HG03432 (cell line): ENCODE results near the gene MYO9B.
A peak's percentile ranks its signal among the peaks of the same experiment; 100 is the strongest.

Source experiments
- ATAC-seq: cut with Tn5 transposase; IDR thresholded peaks from one replicate; pipeline ENCODE4 v1.9.1; 2021; ENCODE audit warnings: mild to moderate bottlenecking, moderate library complexity; ENCODE audit not compliant: unreplicated experiment

MYO9B gene

DNA sequence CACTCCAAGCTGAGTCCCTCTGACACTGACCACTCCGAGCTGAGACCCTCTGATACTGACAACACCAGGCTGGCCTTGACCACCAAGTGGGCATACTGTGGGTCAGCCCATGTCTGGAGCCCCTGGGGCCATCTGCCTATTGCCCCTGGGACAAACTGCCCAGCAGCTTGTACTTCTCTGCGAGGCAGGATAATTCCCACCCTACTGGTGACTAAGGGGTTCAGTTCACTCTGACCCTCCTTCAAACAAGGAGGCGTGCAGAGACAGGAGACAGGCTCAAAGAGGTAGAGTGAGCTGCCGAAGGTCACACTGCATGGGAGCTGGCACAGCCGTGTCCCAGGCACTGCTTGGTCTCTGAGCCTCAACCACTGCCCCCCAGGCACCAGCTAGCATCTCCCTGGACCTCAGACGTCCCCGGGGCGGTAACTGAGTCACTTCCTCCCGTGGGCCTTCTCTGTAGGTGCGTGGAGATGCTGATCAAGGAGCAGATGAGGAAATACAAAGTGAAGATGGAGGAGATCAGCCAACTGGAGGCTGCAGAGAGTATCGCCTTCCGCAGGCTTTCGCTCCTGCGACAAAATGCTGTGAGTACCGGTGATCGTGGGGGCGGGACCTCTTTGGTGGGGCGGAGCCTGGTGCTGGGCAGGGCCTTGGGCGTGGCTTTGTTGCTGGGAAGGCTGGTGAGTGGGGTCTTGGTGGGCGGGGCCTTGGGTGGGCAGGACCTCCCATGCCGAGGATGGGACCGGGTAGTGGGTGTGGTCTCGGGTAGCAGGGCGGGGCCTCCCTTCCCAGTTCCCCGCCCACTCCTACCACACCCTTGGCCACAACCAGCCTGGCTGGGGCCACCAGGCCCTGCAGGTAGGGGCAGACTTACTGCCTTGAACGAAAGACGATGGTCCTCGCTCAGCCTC lies 133.8 kb downstream of the MYO9B start:
- no peak for ATAC-seq

DNA sequence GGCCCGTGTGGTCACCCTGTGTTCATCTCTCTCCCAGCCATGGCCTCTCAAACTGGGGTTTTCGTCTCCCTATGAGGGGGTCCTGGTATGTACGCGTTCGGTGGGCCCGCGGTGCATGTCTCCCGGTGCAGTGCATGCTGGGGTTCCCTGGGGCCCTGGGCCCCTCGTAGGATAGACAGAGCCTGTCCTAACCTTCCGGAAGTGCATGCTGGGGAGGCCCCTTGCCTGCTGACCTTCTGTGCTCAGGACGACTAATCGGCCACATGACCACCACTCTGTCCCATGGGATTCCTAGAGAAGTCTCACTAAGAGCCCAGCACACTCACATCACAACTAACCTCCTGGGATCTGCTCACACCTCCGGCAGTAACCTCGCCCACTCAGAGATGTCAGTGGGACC lies 134.7 kb downstream of the MYO9B start:
- ATAC-seq: no peak

DNA sequence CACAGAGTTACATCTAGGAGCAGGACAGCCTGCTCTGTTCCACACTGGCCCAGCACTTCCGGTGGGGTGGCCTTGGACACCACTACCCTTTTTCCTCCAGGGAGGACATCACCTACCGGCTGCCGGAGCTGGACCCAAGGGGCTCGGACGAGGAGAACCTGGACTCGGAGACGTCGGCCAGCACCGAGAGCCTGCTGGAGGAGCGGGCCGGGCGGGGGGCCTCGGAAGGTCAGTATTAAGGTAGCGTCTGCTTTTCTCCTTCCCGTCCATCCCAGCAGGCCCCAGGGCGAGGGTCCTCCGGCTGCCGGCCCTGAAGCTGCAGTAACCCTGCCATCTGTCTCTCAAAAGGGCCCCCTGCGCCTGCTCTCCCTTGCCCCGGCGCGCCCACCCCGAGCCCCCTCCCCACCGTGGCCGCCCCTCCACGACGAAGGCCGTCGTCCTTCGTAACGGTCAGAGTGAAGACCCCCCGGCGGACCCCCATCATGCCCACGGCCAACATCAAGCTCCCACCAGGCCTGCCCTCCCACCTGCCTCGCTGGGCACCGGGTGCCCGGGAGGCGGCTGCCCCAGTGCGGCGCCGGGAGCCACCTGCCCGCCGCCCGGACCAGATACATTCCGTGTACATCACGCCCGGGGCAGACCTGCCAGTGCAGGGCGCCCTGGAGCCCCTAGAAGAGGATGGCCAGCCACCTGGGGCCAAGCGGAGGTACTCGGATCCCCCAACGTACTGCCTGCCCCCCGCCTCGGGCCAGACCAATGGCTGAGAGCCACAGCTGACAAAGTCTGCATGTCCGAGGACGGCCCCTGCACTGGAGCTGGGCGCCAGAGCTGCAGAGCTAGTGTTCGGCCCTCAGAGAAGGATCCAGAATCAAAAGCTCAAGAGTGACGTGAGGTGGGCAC lies 136.2 kb downstream of the MYO9B start:
- ATAC-seq: no peak

DNA sequence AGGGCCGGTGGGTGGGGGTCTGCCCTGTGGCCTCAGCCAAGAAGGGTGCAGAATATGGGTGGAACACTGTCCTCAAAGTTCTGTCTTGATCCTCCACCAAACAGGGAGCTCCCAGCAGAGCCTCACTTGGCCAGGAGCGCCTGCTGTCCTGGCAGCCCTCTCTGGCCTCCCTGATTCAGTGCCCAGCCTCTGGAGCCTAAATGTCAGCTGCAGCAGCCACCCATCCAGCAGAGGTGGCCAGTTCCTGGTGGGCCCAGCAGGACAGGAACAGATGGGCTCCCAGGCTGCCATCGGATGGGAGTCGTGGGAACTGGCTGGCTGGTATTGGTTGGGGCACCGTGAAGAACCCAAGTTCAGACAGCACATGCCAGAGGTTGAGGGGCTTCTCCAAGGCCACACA lies 137.8 kb downstream of the MYO9B start:
- ATAC-seq: no peak

DNA sequence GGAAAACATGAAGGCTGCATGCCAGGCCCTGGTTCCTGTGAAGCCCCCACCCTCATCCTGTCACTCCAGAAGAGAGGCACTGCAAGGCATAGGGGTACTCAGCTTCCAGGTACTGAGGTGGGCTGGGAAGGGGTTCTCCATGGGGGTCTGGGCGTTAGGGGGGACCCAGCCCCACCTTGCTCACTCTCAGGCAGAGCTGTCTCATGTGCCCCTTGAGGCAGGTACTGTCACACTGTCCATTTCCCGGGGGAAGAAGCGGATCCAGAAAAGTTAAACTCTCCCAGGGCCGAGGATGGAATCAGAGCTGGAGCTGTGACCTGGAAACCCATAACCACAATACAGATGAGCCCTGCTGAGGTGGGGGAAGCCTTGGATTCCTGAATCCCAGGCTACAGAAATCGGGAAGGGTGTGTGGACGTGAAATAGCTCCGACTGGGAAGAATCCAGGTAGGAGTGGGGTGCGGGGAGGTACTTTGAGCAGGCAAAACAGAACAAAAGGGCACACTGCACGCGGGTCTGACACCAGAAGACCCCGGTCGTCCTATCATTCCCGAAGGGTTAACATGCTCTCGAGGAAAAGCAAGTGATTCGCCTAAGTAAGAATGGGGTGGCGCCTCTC lies 139.0 kb downstream of the MYO9B start:
- ATAC-seq: peak; percentile 3

DNA sequence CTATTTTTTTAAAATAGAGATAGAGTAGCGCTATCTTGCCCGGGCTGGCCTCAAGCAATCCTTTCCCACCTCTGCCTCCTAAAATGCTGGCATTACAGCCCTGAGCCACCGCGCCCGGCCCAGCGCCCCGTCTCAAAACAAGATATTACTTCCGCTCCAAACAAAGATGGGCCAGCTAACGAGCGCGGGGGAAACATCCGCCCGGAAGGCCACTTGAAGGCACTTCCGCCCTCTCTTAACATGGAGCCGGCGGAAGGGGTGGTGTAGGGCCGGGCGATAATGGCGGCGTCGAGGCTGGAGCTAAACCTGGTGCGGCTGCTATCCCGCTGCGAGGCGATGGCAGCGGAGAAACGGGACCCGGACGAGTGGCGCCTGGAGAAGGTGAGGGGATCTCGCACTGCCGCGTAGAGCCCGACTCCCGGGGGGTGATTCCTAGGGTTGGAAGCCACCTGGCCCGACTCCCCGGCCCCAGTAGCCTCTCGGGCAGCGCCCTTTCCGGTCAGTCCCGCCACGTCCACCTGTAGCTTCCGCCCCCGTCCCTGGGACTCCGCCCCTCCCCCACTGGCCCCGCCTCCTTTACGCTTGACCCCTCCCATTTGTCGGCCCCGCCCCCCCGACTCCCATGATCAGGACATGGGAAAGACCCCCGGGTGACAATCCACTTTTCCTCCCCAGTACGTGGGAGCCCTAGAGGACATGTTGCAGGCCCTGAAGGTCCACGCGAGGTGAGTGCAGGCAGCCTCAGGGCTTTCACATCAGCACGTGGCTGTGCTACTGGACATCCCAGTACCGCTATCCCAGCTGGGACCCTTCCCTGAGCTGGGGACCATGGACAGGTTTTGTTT lies 139.8 kb downstream of the MYO9B start, which contains the start of gene USE1:
Gene USE1, plus strand, starts transcription at position 231 of the 845 bp plus-strand sequence. Its CDS starts 49 bp downstream, at position 280.
- ATAC-seq: peak; percentile 76

DNA sequence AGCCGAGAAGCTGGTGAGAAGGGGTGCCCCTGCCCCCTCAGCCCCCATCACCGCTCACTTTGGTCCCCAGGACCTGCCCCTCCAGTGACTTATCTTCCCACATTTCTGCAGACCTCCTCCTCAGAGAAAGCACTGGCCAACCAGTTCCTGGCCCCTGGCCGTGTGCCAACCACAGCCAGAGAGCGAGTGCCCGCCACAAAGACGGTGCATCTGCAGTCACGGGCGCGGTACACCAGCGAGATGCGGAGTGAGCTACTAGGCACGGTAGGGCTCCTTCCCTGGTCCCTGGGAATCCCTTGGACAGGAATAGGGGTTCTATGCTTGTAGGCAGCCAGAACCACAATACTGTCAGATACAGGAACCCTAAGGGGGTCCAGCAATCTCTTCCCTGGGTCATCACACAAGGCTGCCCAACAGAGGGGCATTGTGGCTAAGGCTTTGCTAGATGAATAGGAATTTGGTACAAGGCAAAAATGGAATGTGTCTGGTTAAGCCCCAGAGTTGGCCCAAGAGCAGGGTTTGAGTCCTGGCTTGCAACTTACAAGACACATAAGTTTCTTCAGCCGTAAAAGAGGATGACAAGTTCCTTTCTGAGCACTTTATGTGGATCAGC lies 140.6 kb downstream of the MYO9B start:
- ATAC-seq: no peak

DNA sequence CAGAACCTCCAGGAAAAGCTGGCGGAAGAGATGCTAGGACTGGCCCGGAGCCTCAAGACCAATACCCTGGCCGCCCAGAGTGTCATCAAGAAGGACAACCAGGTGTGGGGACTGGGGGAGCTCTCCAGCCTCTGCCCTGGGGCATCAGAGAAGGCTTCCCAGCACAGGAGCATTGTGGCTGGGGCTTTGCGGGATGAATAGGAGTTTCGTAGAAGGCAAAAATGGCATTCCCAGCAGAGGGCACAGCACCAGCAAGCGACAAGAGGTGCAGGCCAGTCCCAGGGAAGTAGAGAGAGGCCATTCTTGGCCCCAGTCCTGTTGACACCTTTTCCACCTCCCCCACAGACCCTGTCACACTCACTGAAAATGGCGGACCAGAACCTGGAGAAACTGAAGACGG lies 143.7 kb downstream of the MYO9B start:
- no peak for ATAC-seq

DNA sequence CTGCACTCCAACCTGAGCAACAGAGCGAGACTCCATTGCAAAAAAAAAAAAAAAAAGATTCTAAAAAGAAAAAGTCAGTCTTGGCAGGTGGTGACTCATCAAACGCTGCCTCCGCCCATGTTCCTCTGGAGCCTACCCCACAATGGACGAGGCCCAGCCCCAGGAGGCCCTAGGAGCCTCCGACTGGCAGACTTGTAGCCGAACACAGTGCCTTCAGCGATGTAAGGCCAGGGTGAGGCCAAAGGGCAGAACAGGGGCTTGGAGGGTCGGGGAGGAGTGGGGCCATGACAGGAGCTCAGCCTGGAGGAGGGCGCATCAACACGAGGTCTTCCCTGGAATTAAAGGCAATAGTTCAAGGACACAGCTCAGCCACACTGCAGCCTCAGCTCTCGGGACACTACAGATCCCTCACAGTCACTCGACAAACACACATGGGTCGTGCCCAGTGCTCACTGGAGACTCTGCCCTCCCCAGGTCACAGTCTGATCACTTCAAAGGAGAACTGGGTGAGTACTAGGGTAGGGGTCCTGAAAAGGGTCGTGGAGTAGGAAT lies 144.7 kb downstream of the MYO9B start:
- ATAC-seq: no peak

DNA sequence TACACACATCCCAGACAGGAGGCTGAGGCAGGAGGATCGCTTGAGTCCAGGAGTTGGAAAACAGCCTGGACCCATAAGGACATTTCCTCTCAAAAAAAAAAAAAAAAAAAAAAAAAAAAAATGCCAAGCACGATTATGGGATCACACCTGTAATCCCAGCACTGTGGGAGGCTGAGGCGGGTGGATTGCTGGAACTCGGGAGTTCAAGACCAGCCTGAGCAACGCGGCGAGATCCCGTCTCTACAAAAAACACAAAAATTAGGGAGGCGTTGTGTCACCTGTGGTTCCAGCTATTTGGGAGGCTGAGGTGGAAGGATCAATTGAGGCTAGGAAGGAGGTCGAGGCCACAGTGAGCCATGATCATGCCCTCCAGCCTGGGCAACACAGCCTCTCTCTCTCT lies 149.5 kb downstream of the MYO9B start:
- no peak for ATAC-seq

DNA sequence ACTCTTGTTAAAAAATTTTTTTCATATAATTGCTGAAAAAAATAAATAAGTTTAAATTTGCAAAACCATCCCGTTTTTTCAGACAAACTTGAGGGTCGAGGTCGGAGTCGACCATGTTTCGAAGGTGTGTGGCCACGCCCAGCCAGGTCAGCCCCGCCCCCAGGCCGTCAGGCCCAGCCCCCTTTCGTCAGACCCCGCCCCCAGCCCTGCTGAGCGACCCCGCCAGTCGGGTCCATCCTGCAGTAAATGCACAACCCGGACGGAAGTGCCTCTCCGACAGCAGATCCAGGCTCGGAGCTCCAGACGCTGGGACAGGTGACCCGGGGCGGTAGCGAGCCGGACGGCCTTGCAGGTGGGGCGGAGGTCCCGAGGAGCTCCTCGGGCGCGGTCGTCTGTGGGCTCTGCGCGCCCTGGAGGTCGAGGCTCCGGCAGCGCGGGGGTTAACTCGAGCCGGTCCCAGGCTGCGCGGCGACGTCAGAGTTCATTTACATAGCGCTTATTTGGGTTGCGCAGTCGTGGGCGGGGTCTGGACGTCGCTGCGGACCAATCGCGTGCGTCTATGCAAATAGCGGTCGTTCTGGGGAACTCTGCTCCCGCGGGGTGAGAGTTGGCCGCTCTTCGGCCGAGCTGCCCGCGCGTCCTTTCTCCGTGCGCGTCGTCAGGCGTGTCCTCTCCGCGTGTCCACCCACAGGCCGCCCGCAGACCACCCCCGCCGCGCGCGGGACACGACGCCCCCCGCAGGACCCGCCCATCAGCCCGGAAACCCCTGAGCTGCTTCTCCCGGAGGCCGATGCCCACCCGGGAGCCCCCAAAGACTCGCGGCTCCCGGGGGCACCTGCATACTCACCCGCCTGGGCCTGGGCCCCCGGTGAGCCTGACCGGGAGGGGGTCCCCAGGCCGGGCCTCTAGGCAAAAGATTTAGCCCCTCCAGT lies 150.7 kb downstream of the MYO9B start, which contains the start of gene OCEL1:
Gene OCEL1, plus strand, starts transcription at position 225 of the 932 bp plus-strand sequence. Its CDS starts 22 bp downstream, at position 247.
- peak; percentile 87 for ATAC-seq

DNA sequence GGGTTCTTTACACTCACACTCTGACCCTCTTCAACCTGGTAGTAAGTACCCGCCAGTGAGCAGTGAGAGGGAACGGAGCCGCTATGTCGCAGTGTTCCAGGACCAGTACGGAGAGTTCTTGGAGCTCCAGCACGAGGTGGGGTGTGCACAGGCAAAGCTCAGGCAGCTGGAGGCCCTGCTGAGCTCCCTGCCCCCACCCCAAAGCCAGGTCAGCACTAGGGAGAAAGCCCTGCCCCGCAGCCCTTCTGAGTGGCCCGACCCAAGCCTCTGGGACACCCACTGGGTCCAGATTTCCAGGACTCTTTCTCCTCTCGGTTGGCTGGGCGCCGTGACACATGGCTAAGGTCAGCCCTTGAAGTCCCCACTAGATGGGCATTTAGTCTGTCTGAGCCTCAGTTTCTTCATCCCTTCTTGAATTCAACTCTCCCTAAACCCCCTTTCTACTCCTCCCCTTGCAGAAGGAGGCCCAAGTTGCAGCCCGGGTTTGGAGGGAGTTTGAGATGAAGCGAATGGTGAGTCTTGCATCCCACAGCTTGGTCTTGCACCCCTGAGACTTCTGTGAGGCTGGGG lies 152.3 kb downstream of the MYO9B start:
- ATAC-seq: no peak

DNA sequence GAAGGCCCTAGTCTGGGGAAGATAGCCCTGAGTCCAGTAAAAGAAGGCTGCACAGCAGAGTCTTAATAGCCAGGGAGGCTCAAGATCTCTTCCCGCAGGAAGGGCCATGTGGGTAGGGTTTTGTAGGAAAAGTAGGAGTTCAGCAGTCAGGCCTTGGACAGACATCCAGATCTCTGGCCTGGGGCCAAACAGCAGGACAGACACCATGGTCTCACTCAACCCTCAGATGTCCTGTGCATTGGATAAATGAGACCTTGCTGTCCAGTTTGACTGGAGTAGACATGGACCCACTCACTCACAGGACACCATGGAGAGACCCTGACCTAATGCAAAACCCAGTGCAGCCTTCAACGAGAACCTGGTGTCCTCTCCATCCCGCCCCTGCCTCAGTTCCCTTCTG lies 154.3 kb downstream of the MYO9B start:
- ATAC-seq: no peak

DNA sequence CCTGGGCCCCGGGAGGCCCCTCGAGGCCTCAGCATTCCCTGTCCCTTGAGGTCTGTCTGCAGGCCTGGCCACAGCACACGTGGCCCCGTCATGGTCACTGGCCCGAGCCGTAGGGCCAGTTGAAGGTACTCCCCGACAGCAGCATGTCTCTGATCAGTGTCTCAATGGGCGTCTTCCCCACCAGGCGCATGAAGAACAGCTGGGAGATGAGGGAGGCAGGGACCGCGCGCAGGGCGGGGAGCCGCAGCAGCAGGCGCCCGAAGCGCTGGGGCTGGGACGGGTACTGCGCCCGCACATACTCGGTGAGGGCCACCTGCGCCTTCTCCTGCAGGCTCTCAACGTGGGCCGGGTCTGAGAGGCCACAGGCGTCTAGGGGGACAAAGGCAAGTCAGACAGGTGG lies 156.7 kb downstream of the MYO9B start:
- no peak for ATAC-seq

DNA sequence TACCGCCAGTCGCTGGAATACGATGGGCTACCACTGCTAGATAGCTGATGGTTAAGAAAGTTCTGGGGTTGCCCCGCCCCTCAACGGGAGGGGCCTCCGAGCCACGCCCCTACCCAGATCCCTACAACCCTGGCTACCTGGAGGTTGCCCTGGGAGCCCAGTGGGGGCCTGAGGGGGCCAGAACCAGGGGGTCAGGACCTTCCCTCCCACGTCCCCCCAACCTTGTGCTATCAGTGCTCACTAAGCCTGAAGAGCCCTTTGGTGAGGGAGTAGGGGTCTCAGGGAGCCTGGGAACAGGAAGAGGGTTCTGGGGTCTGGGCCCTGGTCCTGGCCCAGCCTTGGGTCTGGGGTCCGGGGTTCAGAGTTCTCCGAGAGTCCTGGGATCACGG lies 159.3 kb downstream of the MYO9B start:
- no peak for ATAC-seq

DNA sequence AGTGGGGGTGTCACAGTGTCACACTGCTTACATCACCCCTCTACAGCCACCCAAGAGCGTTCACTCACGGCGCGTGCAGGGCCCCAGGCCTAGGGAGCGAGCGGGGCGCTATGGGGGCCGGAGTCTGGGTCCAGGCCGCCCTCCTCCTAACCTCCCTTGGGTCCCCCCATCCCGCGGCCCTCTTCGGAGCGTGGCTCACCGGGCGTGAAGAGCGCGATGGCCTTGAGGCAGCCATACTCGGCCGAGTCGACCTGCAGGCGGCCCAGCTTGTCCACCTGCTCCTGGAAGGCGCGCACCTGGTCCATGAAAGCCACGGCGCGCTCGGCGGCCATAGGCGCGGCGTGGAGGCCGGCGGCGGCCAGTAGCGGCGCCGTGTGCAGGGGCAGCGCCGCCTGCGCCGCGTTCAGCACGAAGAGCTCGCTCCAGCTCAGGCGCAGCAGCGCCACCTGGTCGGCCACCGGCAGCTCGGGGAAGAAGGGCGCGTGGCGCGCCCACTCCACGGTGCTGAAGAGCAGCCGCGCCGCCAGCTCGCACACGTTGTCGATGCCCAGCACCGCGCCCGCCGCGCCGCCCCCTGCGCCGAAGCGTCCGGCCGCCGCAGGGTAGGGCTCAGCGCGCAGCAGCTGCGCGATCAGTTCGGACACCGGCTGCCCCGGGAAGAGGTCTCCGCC lies 159.9 kb downstream of the MYO9B start:
- peak; percentile 68 for ATAC-seq

DNA sequence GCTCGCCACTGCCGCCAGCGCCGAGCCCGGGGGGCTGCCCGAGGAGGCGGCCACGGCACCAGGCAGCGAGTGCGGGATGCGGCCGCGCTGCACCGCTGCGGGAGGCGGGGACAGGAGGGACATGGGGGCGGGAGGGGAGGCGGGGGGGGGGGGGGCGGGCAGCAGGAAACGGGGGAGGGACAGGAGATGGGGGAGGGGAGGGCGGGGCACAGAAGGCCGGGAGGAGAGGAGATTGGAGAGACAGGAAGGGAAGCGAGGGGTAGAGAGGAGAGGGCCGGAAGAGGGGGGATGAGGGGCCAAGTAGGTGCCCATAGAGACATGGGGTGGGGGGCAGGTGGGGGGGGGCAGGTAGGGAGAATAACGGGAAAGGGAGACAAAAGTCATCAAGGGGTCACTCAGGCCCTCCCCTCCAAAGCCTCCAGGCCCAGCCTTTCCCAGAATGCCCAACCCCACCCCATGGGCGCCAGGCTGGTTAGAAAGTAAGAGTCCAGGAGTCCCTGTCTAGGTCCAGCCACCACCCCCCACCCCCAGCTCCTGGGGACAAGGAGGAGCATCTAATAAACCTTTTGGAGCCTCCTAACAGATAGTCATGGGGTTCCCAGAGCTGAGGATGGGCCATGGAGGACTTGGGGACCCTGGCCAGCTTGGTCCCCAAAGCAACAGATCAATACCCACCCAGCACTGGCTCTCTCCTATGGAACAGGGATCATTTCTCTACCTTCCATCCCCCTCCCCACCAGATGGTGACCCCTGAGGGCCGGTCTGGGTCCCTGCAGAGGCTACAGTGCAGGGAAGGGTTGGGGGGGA lies 160.6 kb downstream of the MYO9B start:
- ATAC-seq: no peak
